Cardiac fibroblast (primary cell): Measurements from ENCODE around the gene CYP2A13.
A peak's percentile ranks its signal among the peaks of the same experiment; 100 is the strongest.
"Not testable (repeated sequence)": the region's sequence is repeated elsewhere in the genome, so short reads cannot be mapped to it uniquely, and the experiment has no call there.

Experiments
- DNase-seq, 2 donors: peaks; one replicate each; pipeline versions ENCODE4 v3.0.0 to v3.0.0-alpha.2; 2010; ENCODE audit warnings: low read depth in 2 of 2
- H3K4me3 ChIP-seq, 2 donors: replicated peaks in 1 of 2; 1 replicate in 1 of 2; 2 replicates in 1 of 2; pipeline ENCODE4 v1.5.1; 2011; ENCODE audit warnings: low read depth in 2 of 2, low read length in 2 of 2, mild to moderate bottlenecking in 2 of 2, moderate library complexity in 1 of 2
- CTCF ChIP-seq: IDR thresholded peaks from one replicate; pipeline ENCODE4 v1.5.1; 2011; ENCODE audit warnings: low read depth, mild to moderate bottlenecking, low read length, inconsistent platforms

CYP2A13 gene

GRCh38 chr19:41123716-41124294, 35.6 kb downstream of the CYP2A13 start:
- no peak for TF ChIP-seq CTCF
- no peak for DNase-seq

GRCh38 chr19:41126765-41127203, 38.5 kb downstream of the CYP2A13 start:
- H3K4me3 ChIP-seq: not testable (repeated sequence)

More at GRCh38 chr19:41123716-41124294, 35.6 kb downstream of the CYP2A13 start:
- no peak overlapping the region for H3K4me3 ChIP-seq

GRCh38 chr19:41127362-41127761, 39.1 kb downstream of the CYP2A13 start:
- not testable (repeated sequence) for H3K4me3 ChIP-seq, DNase-seq

More at GRCh38 chr19:41126765-41127203, 38.5 kb downstream of the CYP2A13 start:
- peak; percentile 18 to 42 for DNase-seq
- TF ChIP-seq CTCF: peak; percentile 51

- not testable (repeated sequence) for H3K4me3 ChIP-seq
Observed at GRCh38 chr19:41127801-41128300, 39.6 kb downstream of the CYP2A13 start.

GRCh38 chr19:41128692-41129091, 40.4 kb downstream of the CYP2A13 start:
- no peak for TF ChIP-seq CTCF
- no peak for DNase-seq
- H3K4me3 ChIP-seq: no peak overlapping the region

More at GRCh38 chr19:41127801-41128300, 39.6 kb downstream of the CYP2A13 start:
- TF ChIP-seq CTCF: peak; percentile 30
- DNase-seq: peak; percentile 56 to 76

GRCh38 chr19:41131186-41131585, 42.9 kb downstream of the CYP2A13 start:
- H3K4me3 ChIP-seq: no peak overlapping the region
- DNase-seq: no peak
- no peak for TF ChIP-seq CTCF

- TF ChIP-seq CTCF: no peak
- no peak overlapping the region for H3K4me3 ChIP-seq
- peak in 1 of 2 donors; percentile 2 for DNase-seq
Observed at GRCh38 chr19:41133260-41133659, 45.0 kb downstream of the CYP2A13 start.
